Activated CD4-positive, alpha-beta memory T cell treated with anti-CD3 and anti-CD28 coated beads, Interleukin-2, amount 10 ng/mL, durations not matched to agents 7 days and 5 days (primary cell): ENCODE results near the gene PRG3. TPM values are rescaled to one million over a fixed set of nuclear protein-coding genes. Genes with fewer than 3 reads are reported as not detected.
A peak's percentile ranks its signal among the peaks of the same experiment; 100 is the strongest.

Experiments used
- CTCF ChIA-PET: fragments of 350-600 bp; sonication (Branson Sonifier 250); formaldehyde crosslinking; loops from one replicate; lab custom pipeline; 2021; ENCODE audit warnings: antibody characterized with exemption, inconsistent platforms; lab: Charles Lee
- POLR2A ChIA-PET: fragments of 350-600 bp; sonication (Branson Sonifier 250); formaldehyde crosslinking; loops from one replicate; lab custom pipeline; 2021; ENCODE audit warnings: antibody characterized with exemption; lab: Charles Lee
- DNase-seq: peaks from one replicate; pipeline ENCODE4 v3.0.0-alpha.2; 2020
- H3K27ac Mint-ChIP-seq: one replicate; pipeline ENCODE4 v1.8.0; 2021; ENCODE audit warnings: mild to moderate bottlenecking, mixed read lengths
- H3K27me3 Mint-ChIP-seq: one replicate; pipeline ENCODE4 v1.8.0; 2021; ENCODE audit warnings: mixed read lengths
- H3K36me3 Mint-ChIP-seq: one replicate; pipeline ENCODE4 v1.8.0; 2021; ENCODE audit warnings: low read depth, mixed read lengths
- H3K4me1 Mint-ChIP-seq: one replicate; pipeline ENCODE4 v1.8.0; 2021; ENCODE audit warnings: mixed read lengths
- H3K4me3 Mint-ChIP-seq: one replicate; pipeline ENCODE4 v1.8.0; 2021; ENCODE audit warnings: mild to moderate bottlenecking, mixed read lengths
- H3K9me3 Mint-ChIP-seq: one replicate; pipeline ENCODE4 v1.8.0; 2021; ENCODE audit warnings: mixed read lengths
- total RNA-seq, 2 experiments: library from RNA; stranded (reverse); gene quantifications; one replicate each; pipeline ENCODE4 v1.2.3, GENCODE V29; 2021

PRG3 gene
- total RNA-seq, result not detected

DNA sequence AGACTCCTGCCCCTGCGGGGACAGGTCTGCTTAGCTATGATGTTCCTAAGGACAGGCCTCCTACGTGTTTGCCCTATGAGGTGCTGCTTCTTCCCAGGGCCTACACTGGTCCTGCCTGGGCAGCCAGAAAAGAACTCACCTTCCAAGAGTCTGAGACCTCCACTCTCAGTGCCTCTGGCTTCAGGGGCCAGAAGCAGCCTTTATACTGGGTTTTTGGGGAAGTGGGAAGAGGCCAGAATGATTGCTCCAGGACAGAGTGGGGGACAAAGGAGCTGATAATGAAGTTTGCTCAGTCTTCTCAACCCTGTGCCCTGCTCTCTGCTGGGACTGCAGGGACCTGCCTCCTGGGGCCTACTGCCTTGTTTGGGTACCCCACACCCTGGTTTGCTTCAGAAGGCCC is at the start of gene PRG3:
Gene PRG3 (minus strand): TSS at position 176 of the 400 bp plus-strand sequence. CDS start 442 bp downstream, outside the sequence.
- H3K9me3 Mint-ChIP-seq, result no peaks in the 10 kb centered on the region
- DNase-seq, result no peak
- peaks cover 5% of the 10 kb centered on the region for H3K27me3 Mint-ChIP-seq
- no peak within 1 kb of the TSS for H3K4me3 Mint-ChIP-seq
- ChIA-PET POLR2A (no interaction called here), CTCF (no interaction called here)
- H3K4me1 Mint-ChIP-seq, result no peaks in the 10 kb centered on the region
- no peaks in the 10 kb centered on the region for H3K36me3 Mint-ChIP-seq
- H3K27ac Mint-ChIP-seq, result no peak within 1 kb of the TSS

- no peak for DNase-seq
- Mint-ChIP-seq H3K4me1 (peaks cover 34% of the 10 kb centered on the region), H3K27ac (no peak overlapping the region), H3K27me3 (peaks cover 14% of the 10 kb centered on the region), H3K9me3 (no peaks in the 10 kb centered on the region), H3K36me3 (peaks cover 13% of the 10 kb centered on the region), H3K4me3 (no peak overlapping the region)
- ChIA-PET POLR2A (interaction anchor here (0.6 kb wide), 1 partner anchor 28 kb away, joined by 3 read pairs; no protein-coding TSS in a partner anchor), CTCF (interaction anchor here (1.2 to 2.4 kb wide), 3 partner anchors 28 to 64 kb away, joined by 3 to 13 read pairs (median 8); partner anchors contain the start of gene RTN4RL2)
Observed at GRCh38 chr11:57429946-57430345, 49.0 kb upstream of the PRG3 start.

DNA sequence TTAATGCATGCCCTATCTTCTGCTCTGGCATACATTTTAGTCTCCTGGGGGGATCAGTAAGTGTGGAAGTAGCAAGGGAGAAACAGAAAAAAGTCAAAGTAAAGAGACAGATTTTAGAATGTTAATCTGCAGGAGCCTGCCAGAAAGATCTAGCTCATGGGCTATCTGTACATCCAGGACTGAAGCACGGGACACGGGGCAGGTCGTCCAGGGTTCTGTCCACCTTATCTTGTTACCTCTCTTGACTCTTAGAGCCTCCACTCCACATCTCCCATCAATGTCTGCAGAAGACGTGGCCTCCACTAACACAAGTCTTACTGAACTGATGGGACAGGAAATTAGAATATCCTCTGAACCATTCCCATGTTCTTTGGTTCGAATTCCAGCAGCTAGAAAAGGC is 47.7 kb upstream of the PRG3 start:
- POLR2A ChIA-PET, result interaction anchor here (1.2 to 2.5 kb wide), 2 partner anchors 11 to 28 kb away, joined by 4 to 10 read pairs; no protein-coding TSS in a partner anchor

GRCh38 chr11:57427727-57428082 is 46.8 kb upstream of the PRG3 start:
- Mint-ChIP-seq H3K27ac (peak overlapping the region; percentile 92), H3K4me1 (peaks cover 53% of the 10 kb centered on the region), H3K27me3 (peaks cover 12% of the 10 kb centered on the region), H3K36me3 (peaks cover 36% of the 10 kb centered on the region), H3K9me3 (no peaks in the 10 kb centered on the region), H3K4me3 (peak overlapping the region; percentile 88)
- no peak for DNase-seq
- POLR2A ChIA-PET, result interaction anchor here (0.8 to 4.9 kb wide), 4 partner anchors 10 to 87 kb away, joined by 3 to 19 read pairs (median 7); partner anchors contain the start of gene SLC43A1
- CTCF ChIA-PET, result interaction anchor here (0.9 to 4.2 kb wide), 5 partner anchors 12 to 373 kb away, joined by 3 to 30 read pairs (median 3); no protein-coding TSS in a partner anchor

More for the DNA sequence above, 47.7 kb upstream of the PRG3 start:
- Mint-ChIP-seq H3K9me3 (no peaks in the 10 kb centered on the region), H3K4me1 (peaks cover 47% of the 10 kb centered on the region), H3K4me3 (no peak overlapping the region), H3K27me3 (peaks cover 12% of the 10 kb centered on the region), H3K27ac (no peak overlapping the region), H3K36me3 (peaks cover 26% of the 10 kb centered on the region)
- CTCF ChIA-PET, result interaction anchor here (2.4 kb wide), 1 partner anchor 29 kb away, joined by 13 read pairs; no protein-coding TSS in a partner anchor
- no peak for DNase-seq

DNA sequence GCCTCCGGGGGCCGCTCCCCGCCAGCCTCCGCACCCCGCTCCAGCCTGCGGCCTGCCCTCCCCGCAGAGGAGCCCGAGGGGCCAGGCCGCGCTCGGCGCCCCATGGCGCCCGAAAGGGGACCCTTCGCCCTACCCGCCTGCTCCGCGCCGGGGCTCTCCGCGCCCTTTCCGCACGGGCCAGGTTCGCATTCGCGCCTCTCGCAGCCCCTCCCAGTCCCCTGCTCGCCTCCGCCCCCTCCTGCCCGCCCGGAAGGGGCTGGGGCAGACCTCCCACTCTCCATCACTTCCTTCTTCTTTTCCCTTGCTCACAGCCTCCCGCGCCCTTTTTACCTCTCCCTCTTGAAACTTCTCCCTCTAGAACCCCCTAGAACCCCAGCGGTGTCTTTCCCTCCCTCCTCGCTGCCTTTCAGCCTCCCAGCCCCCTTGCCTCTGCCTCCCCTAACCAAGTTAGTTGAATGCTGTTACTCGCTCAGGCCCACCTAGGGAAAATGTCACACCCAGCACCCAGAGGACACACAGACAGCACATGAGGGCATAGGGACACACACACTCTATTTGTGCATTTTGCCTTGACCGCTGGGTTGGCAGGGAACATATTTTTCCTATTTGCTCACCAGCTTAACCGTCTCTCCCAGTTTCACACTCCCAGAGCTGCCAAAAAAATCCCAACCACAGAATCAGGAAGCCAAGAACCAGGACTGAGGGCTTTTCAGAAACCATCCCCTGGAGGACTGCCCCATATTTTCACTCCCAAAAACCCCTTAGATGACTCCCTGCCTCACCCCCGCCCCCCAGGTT is 46.2 kb upstream of the PRG3 start, which contains the start of gene SLC43A3:
Gene SLC43A3 (minus strand): TSS at position 193 of the 798 bp plus-strand sequence. CDS start 949 bp downstream, outside the sequence.
- ChIA-PET CTCF (interaction anchor here (0.9 to 4.2 kb wide), 7 partner anchors 13 to 374 kb away, joined by 3 to 30 read pairs (median 3); no protein-coding TSS in a partner anchor), POLR2A (interaction anchor here (0.8 to 4.9 kb wide), 7 partner anchors 9 to 92 kb away, joined by 3 to 19 read pairs (median 4); partner anchors contain the start of genes SLC43A1 and SSRP1)
- Mint-ChIP-seq H3K4me3 (peak within 1 kb of the TSS; percentile 88), H3K4me1 (peaks cover 56% of the 10 kb centered on the region), H3K36me3 (peaks cover 41% of the 10 kb centered on the region), H3K9me3 (no peaks in the 10 kb centered on the region), H3K27me3 (peaks cover 12% of the 10 kb centered on the region), H3K27ac (peak within 1 kb of the TSS; percentile 92)
- peak; percentile 76 for DNase-seq

DNA sequence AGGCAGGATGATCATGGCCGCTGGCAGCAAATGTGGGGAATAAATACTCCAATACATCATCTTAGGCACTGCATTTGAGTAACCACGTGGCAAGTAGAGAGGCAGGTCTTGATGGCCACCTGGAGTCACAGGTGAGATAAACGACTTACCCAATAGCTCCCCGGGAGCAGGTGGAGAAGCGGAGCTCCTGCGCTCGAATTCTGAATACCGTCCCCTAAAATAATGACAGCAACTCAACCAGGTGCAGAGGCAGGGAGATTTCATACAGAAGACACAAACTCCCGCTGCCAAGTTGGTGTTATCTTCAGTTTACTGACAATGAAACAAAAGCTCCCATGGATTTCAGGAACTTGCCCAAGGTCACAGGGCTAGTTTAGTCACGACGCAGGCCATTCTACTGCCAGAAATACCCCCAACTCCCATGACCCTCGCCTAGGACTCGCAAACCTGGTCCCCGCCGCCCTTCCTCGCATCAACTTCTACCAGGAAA is 45.5 kb upstream of the PRG3 start:
- Mint-ChIP-seq H3K27me3 (peaks cover 12% of the 10 kb centered on the region), H3K4me3 (peak overlapping the region; percentile 88), H3K4me1 (peaks cover 58% of the 10 kb centered on the region), H3K27ac (peak overlapping the region; percentile 92), H3K9me3 (no peaks in the 10 kb centered on the region), H3K36me3 (peaks cover 48% of the 10 kb centered on the region)
- ChIA-PET CTCF (interaction anchor here (1.1 to 4.2 kb wide), 4 partner anchors 31 to 81 kb away, joined by 4 to 30 read pairs (median 8); no protein-coding TSS in a partner anchor), POLR2A (interaction anchor here (0.8 to 4.9 kb wide), 10 partner anchors 9 to 141 kb away, joined by 3 to 19 read pairs (median 4); partner anchors contain the start of genes SLC43A1, SSRP1 and UBE2L6)
- DNase-seq, result no peak

DNA sequence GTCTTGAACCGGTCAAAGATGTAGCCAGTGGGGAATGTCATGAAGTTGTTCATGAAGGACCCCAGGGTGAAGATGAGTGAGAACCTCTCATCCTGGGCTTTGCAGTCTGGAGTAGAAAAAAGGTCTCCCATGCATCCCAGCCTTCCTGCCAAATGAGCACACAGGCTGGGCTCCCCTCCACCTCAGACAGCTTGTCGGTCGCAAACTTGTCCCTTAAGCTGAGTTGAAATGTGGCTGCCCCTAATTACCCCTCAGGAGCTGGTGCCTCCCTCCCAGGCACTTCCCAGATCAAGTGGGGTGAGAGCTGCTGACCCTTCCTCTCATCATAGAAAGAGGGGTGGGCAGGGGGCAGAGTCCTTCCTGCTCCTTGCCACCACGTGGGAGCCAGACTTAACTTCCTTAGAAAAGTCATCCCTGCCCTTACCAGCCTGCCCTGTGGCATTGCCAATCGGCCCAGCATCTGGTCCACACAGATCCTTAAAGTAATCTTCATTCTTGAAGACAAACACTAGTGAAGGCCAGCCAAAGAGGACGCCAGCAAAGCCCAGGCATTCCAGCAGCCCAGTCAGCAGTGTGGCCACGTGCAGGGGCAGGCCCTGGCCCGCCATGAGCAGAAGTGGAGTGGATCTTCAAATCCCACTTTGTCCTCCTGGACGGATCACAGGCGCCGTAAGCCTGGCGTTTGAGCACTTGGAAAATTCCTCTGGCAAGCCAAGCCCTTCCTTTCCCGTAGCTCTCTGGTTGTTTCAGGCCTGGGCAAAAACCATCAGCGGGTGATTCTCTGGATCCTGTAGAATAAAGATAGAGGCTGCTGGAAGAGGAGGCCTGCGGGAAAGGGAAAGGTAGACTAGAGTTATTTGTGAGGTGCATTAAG is 44.9 kb upstream of the PRG3 start:
- H3K27ac Mint-ChIP-seq, result peak overlapping the region; percentile 92
- H3K4me1 Mint-ChIP-seq, result peaks cover 64% of the 10 kb centered on the region
- ChIA-PET CTCF (interaction anchor here (1.1 to 4.2 kb wide), 4 partner anchors 31 to 80 kb away, joined by 4 to 30 read pairs (median 8); no protein-coding TSS in a partner anchor), POLR2A (interaction anchor here (0.7 to 4.9 kb wide), 14 partner anchors 8 to 316 kb away, joined by 3 to 19 read pairs (median 4); partner anchors contain the start of genes SELENOH, SLC43A1, SSRP1 and UBE2L6)
- peak overlapping the region; percentile 88 for H3K4me3 Mint-ChIP-seq
- peaks cover 53% of the 10 kb centered on the region for H3K36me3 Mint-ChIP-seq
- no peak for DNase-seq
- H3K9me3 Mint-ChIP-seq, result no peaks in the 10 kb centered on the region
- peaks cover 12% of the 10 kb centered on the region for H3K27me3 Mint-ChIP-seq

DNA sequence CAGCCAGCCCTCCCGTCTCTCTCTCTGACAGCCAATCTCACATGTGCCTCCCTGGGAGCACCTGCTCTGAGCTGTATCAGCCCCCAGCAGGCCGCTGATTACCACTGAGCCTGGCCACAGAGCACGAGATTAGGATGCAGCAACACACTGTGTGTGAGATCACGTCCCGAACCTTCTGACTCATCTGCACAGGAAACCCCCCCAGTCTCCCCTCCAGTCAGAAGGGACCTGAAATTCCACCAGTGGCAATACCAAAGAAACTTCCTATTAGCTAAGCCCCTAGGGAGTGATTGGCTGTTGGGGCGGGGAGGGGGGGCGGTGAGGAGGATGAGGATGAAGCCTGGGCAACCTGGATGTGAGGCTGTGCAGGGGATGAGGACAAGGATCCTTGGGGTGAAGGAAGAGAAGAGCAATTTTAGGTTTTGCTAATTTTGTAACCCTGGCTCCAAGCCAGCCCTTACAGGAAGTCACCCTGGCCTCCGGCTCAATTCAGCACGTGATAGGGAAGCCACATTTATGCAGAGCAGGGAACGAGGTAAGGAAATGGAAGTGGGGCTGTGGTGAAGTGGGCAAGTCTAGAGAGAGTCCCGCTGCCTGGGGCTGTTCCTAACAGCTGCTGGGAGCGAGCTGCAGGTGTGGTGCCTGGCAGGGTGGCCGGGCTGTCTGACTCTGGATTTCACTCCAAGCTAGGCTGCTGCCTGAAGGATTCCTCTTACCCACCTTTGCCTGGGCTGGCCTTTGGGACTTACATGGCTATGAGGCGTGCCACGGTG is 44.0 kb upstream of the PRG3 start:
- no peaks in the 10 kb centered on the region for H3K9me3 Mint-ChIP-seq
- ChIA-PET CTCF (interaction anchor here (0.7 to 4.2 kb wide), 5 partner anchors 32 to 79 kb away, joined by 3 to 30 read pairs (median 5); no protein-coding TSS in a partner anchor), POLR2A (interaction anchor here (0.7 to 4.9 kb wide), 9 partner anchors 19 to 317 kb away, joined by 3 to 19 read pairs (median 5); partner anchors contain the start of genes SELENOH, SLC43A1 and SSRP1)
- peak overlapping the region; percentile 92 for H3K27ac Mint-ChIP-seq
- H3K4me3 Mint-ChIP-seq, result peak overlapping the region; percentile 88
- DNase-seq, result peak; percentile 89
- peaks cover 61% of the 10 kb centered on the region for H3K36me3 Mint-ChIP-seq
- peaks cover 72% of the 10 kb centered on the region for H3K4me1 Mint-ChIP-seq
- H3K27me3 Mint-ChIP-seq, result peaks cover 12% of the 10 kb centered on the region

- Mint-ChIP-seq H3K4me1 (peaks cover 74% of the 10 kb centered on the region), H3K4me3 (peak overlapping the region; percentile 88), H3K27me3 (peaks cover 9% of the 10 kb centered on the region), H3K36me3 (peaks cover 65% of the 10 kb centered on the region), H3K27ac (peak overlapping the region; percentile 92), H3K9me3 (no peaks in the 10 kb centered on the region)
- POLR2A ChIA-PET, result interaction anchor here (1.0 to 4.9 kb wide), 5 partner anchors 18 to 318 kb away, joined by 3 to 19 read pairs (median 7); partner anchors contain the start of genes SELENOH, SLC43A1 and SSRP1
- CTCF ChIA-PET, result interaction anchor here (0.6 to 4.2 kb wide), 7 partner anchors 33 to 103 kb away, joined by 3 to 30 read pairs (median 4); partner anchors contain the start of gene RTN4RL2
- DNase-seq, result no peak
Observed at GRCh38 chr11:57424137-57424791, 43.3 kb upstream of the PRG3 start.

GRCh38 chr11:57422669-57423068 is 41.7 kb upstream of the PRG3 start:
- DNase-seq, result no peak
- ChIA-PET CTCF (interaction anchor here (0.9 to 2.0 kb wide), 2 partner anchors 14 to 71 kb away, joined by 3 to 5 read pairs; no protein-coding TSS in a partner anchor), POLR2A (no interaction called here)
- Mint-ChIP-seq H3K4me3 (no peak overlapping the region), H3K27ac (peak overlapping the region; percentile 55), H3K36me3 (peaks cover 79% of the 10 kb centered on the region), H3K4me1 (peaks cover 77% of the 10 kb centered on the region), H3K9me3 (no peaks in the 10 kb centered on the region), H3K27me3 (no peaks in the 10 kb centered on the region)
